Fibroblast of lung (primary cell): ENCODE measurements around the gene FBXO34. TPM values are rescaled to one million over a fixed set of nuclear protein-coding genes. Genes with fewer than 3 reads are reported as not detected.
A peak's percentile ranks its signal among the peaks of the same experiment; 100 is the strongest.
"Not testable (repeated sequence)": the region's sequence is repeated elsewhere in the genome, so short reads cannot be mapped to it uniquely, and the experiment has no call there.

Source experiments
- DNase-seq, 2 donors: peaks; one replicate each; pipeline versions ENCODE4 v3.0.0 to v3.0.0-alpha.2; 2010; ENCODE audit warnings: low read depth in 2 of 2
- H2AFZ ChIP-seq: 2 replicates; pipeline ENCODE4 v1.5.1; 2012; ENCODE audit warnings: low read length, control low read depth, inconsistent platforms
- H3K27ac ChIP-seq: 2 replicates; pipeline ENCODE4 v1.5.1; 2011; ENCODE audit warnings: low read length, control low read depth; ENCODE audit not compliant: insufficient read depth
- H3K27me3 ChIP-seq: 2 replicates; pipeline ENCODE4 v1.5.1; 2011; ENCODE audit warnings: mild to moderate bottlenecking, low read length; ENCODE audit not compliant: control insufficient read depth, insufficient read depth
- H3K36me3 ChIP-seq: 2 replicates; pipeline ENCODE4 v1.5.1; 2011; ENCODE audit warnings: low read length; ENCODE audit not compliant: control insufficient read depth, insufficient read depth
- H3K4me1 ChIP-seq: 2 replicates; pipeline ENCODE4 v1.5.1; 2011; ENCODE audit warnings: low read length; ENCODE audit not compliant: control insufficient read depth, insufficient read depth; ENCODE audit errors: extremely low read depth
- H3K4me2 ChIP-seq: 2 replicates; pipeline ENCODE4 v1.5.1; 2011; ENCODE audit warnings: low read length, control low read depth; ENCODE audit not compliant: insufficient read depth; ENCODE audit errors: extremely low read depth
- H3K4me3 ChIP-seq, 4 experiments: fragments of 200-600 bp in 1 of 4; sonication (generic) in 1 of 4; replicated peaks in 1 of 4; 2 replicates each; pipeline ENCODE4 v1.5.1; 2011 to 2016; ENCODE audit warnings: low read length in 4 of 4, low read depth in 3 of 4, mild to moderate bottlenecking in 3 of 4, control low read depth in 2 of 4, inconsistent platforms in 1 of 4, mixed read lengths in 1 of 4; ENCODE audit not compliant: insufficient read depth in 1 of 4; ENCODE audit errors: control extremely low read depth in 1 of 4
- H3K79me2 ChIP-seq: 2 replicates; pipeline ENCODE4 v1.5.1; 2012; ENCODE audit warnings: mild to moderate bottlenecking, low read length, inconsistent platforms; ENCODE audit not compliant: control insufficient read depth, insufficient read depth
- H3K9ac ChIP-seq: 2 replicates; pipeline ENCODE4 v1.5.1; 2011; ENCODE audit warnings: mild to moderate bottlenecking, low read length, control low read depth; ENCODE audit not compliant: insufficient read depth
- H3K9me3 ChIP-seq: 2 replicates; pipeline ENCODE4 v1.5.1; 2012; ENCODE audit warnings: low read depth, low read length; ENCODE audit not compliant: control insufficient read depth, insufficient read depth
- H4K20me1 ChIP-seq: 2 replicates; pipeline ENCODE4 v1.5.1; 2011; ENCODE audit warnings: low read length; ENCODE audit not compliant: control insufficient read depth, insufficient read depth; ENCODE audit errors: extremely low read depth
- EZH2 ChIP-seq: IDR thresholded peaks from 2 replicates; pipeline ENCODE4 v1.5.1; 2012; ENCODE audit warnings: low read length, control low read depth, mild to moderate bottlenecking; ENCODE audit errors: missing control alignments
- polyA plus RNA-seq, 2 donors: library from polyadenylated mRNA; depleted of rRNA in 1 of 2; stranded (reverse) in 1 of 2; unstranded in 1 of 2; fragments of >200 nt; gene quantifications; 2 replicates each; pipeline ENCODE4 v1.2.1, GENCODE V29; 2011 to 2012; ENCODE audit warnings: missing spikeins in 1 of 2
- total RNA-seq: library from RNA; depleted of rRNA; stranded (reverse); fragments of >200 nt; gene quantifications from 2 replicates; pipeline ENCODE4 v1.2.1, GENCODE V29; 2014
- TF ChIP-seq, protein P1 (sequence below), 2 donors: IDR thresholded peaks in 1 of 2; conservative IDR thresholded peaks in 1 of 2; 1 replicate in 1 of 2; 2 replicates in 1 of 2; pipeline ENCODE4 v1.5.1; 2011 to 2012; ENCODE audit warnings: low read length in 2 of 2, control low read depth in 1 of 2, inconsistent platforms in 1 of 2, low read depth in 1 of 2, mild to moderate bottlenecking in 1 of 2

The FBXO34 gene
- total and polyA plus RNA-seq, 2 donors (not counting 1 experiment from before 2014, with no cell fraction given): 20.8 to 29.1 TPM

DNA sequence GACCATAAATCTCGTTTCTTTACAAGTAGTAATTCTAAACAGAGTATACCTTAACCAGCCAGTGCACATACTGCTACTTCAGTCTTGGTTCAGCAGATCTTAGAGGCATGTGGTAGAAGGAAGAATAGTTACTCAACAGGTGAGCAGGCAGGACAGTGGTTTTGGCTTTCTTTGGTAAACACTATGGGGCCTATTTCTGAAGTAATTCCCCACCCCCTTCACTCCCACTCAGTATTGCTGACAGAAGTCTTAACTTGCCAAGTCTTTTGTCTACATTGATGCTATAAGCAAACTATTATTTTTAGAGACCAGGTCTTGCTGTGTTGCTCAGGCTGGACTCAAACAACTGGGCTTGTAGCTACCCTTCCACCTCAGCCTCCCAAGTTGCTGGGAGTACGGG, 68.5 kb downstream of the FBXO34 start:
- Histone ChIP-seq H3K4me1 (no peaks in the 10 kb centered on the region), H3K9me3 (no peaks in the 10 kb centered on the region), H3K4me3 (no peak overlapping the region), H4K20me1 (no peaks in the 10 kb centered on the region), H3K36me3 (no peaks in the 10 kb centered on the region), H3K4me2 (no peak overlapping the region), H3K9ac (no peak overlapping the region), H3K79me2 (peaks cover 5% of the 10 kb centered on the region), H3K27ac (no peak overlapping the region), H2AFZ (no peak overlapping the region), H3K27me3 (no peaks in the 10 kb centered on the region)
- peak in 1 of 2 donors; percentile 23 for DNase-seq
- TF ChIP-seq, protein P1, sequence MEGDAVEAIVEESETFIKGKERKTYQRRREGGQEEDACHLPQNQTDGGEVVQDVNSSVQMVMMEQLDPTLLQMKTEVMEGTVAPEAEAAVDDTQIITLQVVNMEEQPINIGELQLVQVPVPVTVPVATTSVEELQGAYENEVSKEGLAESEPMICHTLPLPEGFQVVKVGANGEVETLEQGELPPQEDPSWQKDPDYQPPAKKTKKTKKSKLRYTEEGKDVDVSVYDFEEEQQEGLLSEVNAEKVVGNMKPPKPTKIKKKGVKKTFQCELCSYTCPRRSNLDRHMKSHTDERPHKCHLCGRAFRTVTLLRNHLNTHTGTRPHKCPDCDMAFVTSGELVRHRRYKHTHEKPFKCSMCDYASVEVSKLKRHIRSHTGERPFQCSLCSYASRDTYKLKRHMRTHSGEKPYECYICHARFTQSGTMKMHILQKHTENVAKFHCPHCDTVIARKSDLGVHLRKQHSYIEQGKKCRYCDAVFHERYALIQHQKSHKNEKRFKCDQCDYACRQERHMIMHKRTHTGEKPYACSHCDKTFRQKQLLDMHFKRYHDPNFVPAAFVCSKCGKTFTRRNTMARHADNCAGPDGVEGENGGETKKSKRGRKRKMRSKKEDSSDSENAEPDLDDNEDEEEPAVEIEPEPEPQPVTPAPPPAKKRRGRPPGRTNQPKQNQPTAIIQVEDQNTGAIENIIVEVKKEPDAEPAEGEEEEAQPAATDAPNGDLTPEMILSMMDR (conservative IDR thresholded peaks at IDR 0.05 in 1 of 2, IDR thresholded peaks at IDR 0.05 in 1 of 2; ENCODE audit: low read depth in 1 of 2, low read length in 2 of 2): no peak
- TF ChIP-seq EZH2: no peak

DNA sequence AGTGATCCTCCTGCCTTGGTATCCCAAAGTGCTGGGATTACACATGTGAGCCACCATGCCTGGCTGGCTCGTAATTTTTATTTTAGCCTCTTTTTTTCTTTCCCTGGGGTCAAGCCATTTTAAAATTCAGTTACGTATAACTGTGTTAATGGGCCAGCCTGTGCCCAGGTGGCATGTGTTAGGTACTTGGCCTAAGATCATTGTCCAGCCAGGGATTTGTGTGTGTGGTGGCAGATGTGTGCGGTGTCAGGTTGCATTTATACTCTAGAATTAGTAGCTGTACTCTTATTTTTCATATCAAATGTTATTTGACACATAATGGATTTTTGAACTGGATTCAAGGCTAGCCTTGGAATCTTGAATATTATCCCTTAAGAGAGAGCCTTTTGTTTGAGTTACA, 69.3 kb downstream of the FBXO34 start:
- no peaks in the 10 kb centered on the region for H3K27me3 ChIP-seq
- no peak overlapping the region for H3K9ac ChIP-seq
- H3K4me1 ChIP-seq: no peaks in the 10 kb centered on the region
- H3K9me3 ChIP-seq: no peaks in the 10 kb centered on the region
- H3K27ac ChIP-seq: no peak overlapping the region
- no peaks in the 10 kb centered on the region for H4K20me1 ChIP-seq
- H2AFZ ChIP-seq: no peak overlapping the region
- DNase-seq: no peak
- H3K4me3 ChIP-seq: no peak overlapping the region
- no peaks in the 10 kb centered on the region for H3K36me3 ChIP-seq
- no peak overlapping the region for H3K4me2 ChIP-seq
- peaks cover 3% of the 10 kb centered on the region for H3K79me2 ChIP-seq
- TF ChIP-seq, protein P1 (conservative IDR thresholded peaks at IDR 0.05 in 1 of 2, IDR thresholded peaks at IDR 0.05 in 1 of 2; ENCODE audit: low read depth in 1 of 2, low read length in 2 of 2): no peak
- TF ChIP-seq EZH2: no peak

DNA sequence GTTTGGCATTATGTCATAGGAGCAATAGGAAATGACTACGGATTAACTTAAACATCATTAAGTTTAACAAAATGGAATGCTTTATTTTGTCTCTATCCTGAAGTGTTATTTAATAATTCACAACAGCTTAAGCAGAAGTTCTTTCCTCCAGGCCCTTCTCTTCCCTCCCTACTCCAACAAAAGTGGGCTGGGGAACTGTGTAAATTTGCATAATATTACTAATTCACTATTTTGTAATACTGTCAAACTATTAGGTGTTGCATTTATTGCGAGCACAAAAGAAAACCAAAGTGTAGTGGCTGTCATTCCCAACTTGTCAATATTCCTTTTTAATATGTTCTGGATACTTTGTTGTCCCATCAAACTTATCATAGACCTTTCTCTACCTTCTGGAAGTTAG, 70.6 kb downstream of the FBXO34 start:
- H3K9ac ChIP-seq: no peak overlapping the region
- no peak overlapping the region for H3K4me2 ChIP-seq
- DNase-seq: no peak
- H3K27me3 ChIP-seq: no peaks in the 10 kb centered on the region
- H3K79me2 ChIP-seq: peaks cover 2% of the 10 kb centered on the region
- no peak for TF ChIP-seq EZH2
- TF ChIP-seq, protein P1 (conservative IDR thresholded peaks at IDR 0.05 in 1 of 2, IDR thresholded peaks at IDR 0.05 in 1 of 2; ENCODE audit: low read depth in 1 of 2, low read length in 2 of 2): no peak
- no peaks in the 10 kb centered on the region for H3K9me3 ChIP-seq
- no peak overlapping the region for H3K27ac ChIP-seq
- no peaks in the 10 kb centered on the region for H4K20me1 ChIP-seq
- H3K36me3 ChIP-seq: no peaks in the 10 kb centered on the region
- no peaks in the 10 kb centered on the region for H3K4me1 ChIP-seq
- no peak overlapping the region for H3K4me3 ChIP-seq
- no peak overlapping the region for H2AFZ ChIP-seq

DNA sequence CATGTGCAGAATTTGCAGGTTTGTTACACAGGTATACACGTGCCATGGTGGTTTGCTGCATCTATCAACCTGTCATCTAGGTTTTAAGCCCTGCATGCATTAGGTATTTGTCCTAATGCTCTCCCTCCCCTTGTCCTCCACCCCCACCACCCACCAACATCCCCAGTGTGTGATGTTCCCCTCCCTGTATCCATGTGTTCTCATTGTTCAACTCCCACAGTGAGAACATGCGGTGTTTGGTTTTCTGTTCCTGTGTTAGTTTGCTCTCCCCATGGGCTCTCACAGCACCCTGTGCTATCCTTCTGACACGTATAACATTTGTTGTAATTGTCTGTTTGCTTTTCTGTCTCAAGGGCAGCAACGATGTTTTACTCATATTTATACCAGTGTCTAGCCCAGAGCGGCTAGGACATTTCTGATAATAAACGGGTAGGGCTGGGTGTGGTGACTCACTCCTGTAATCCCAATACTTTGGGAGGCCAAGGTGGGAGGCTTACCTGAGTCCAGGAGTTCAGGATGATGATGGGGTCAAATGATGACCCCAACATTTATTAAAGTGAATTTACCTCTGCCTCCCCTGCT, 73.5 kb downstream of the FBXO34 start:
- not testable (repeated sequence) for H2AFZ ChIP-seq, H3K27ac ChIP-seq, H3K79me2 ChIP-seq, H3K4me2 ChIP-seq, H3K36me3 ChIP-seq, H3K4me1 ChIP-seq, H3K27me3 ChIP-seq, H3K4me3 ChIP-seq, H3K9me3 ChIP-seq, H4K20me1 ChIP-seq, DNase-seq, H3K9ac ChIP-seq
